ENCODE results near the gene WDPCP. TPM values are rescaled to one million over a fixed set of nuclear protein-coding genes. Genes with fewer than 3 reads are reported as not detected.

WDPCP gene
- total and polyA plus RNA-seq, 2 of the 13 experiments (the other 11 are each of a cell fraction or from before 2014, with no cell fraction given): 2.9 to 5.2 TPM

- BruUV-seq (replicated peaks): no TSS peak
- no peaks in the 10 kb centered on the region for H3K27me3 ChIP-seq (ENCODE audit: control insufficient read depth in 1 of 2, insufficient read depth in 2 of 2, low read length in 2 of 2)
- ChIA-PET POLR2A (no interaction called here), CTCF (ENCODE audit: low intra/inter-chr PET ratio, low total read pairs) (no interaction called here)
- no peak overlapping the region for H3K27ac ChIP-seq (ENCODE audit: extremely low read length, insufficient read depth, low read length)
- no peak overlapping the region for H3K4me2 ChIP-seq (ENCODE audit: low read depth, low read length)
- in situ Hi-C loops (cut with HindIII; ENCODE audit: extremely low pct_ligation_motif_present, low pct_unique_long_range_greater_than_20kb) (no loop called here), intact Hi-C loops (cut with micrococcal nuclease; ENCODE audit: unreplicated experiment) (no loop called here)
- TF ChIP-seq STAT5B (CRISPR knock-in tag; IDR thresholded peaks at IDR 0.05): no peak
- no peak for TF ChIP-seq MIER2 (CRISPR knock-in tag; IDR thresholded peaks at IDR 0.05)
- DNase-seq (ENCODE audit: low spot score): no peak
- WGBS (ENCODE audit: low lambda C conversion rate): 48% methylated on average over 2 of the region's 2 CpGs
- H3K4me3 ChIP-seq (replicated peaks in 1 of 3; ENCODE audit: insufficient read depth in 1 of 3, low read depth in 2 of 3, low read length in 3 of 3): no peak overlapping the region
- no peaks in the 10 kb centered on the region for H3K4me1 ChIP-seq (ENCODE audit: insufficient read depth, low read length)
- no peaks in the 10 kb centered on the region for H3K9me3 ChIP-seq (ENCODE audit: low read length)
- H3K36me3 ChIP-seq (replicated peaks in 1 of 2; ENCODE audit: control insufficient read depth in 1 of 2, insufficient read depth in 2 of 2, low read length in 2 of 2): no peaks in the 10 kb centered on the region
- FAIRE-seq: no peak
- no peak for ATAC-seq
- no peak overlapping the region for H3K9ac ChIP-seq (ENCODE audit: insufficient read depth, low read depth, low read length)
- H2AFZ ChIP-seq (ENCODE audit: low read length): no peak overlapping the region
- no peaks in the 10 kb centered on the region for H3K79me2 ChIP-seq (ENCODE audit: insufficient read depth, low read length)
- no peaks in the 10 kb centered on the region for H4K20me1 ChIP-seq (ENCODE audit: insufficient read depth, low read length)
Observed at GRCh38 chr2:63506320-63506719, 82.0 kb downstream of the WDPCP start.

- CTCF ChIA-PET (ENCODE audit: low intra/inter-chr PET ratio, low total read pairs): no interaction called here
- 58% methylated on average over 1 of the region's 1 CpG for WGBS (ENCODE audit: low lambda C conversion rate)
- H3K4me1 ChIP-seq (ENCODE audit: insufficient read depth, low read length): no peaks in the 10 kb centered on the region
- H2AFZ ChIP-seq (ENCODE audit: low read length): no peak overlapping the region
- H3K27ac ChIP-seq (ENCODE audit: extremely low read length, insufficient read depth, low read length): no peak overlapping the region
- no peaks in the 10 kb centered on the region for H4K20me1 ChIP-seq (ENCODE audit: insufficient read depth, low read length)
- no TSS peak for BruUV-seq (replicated peaks)
- intact Hi-C loops (cut with micrococcal nuclease; ENCODE audit: unreplicated experiment) (no loop called here), in situ Hi-C loops (cut with HindIII; ENCODE audit: extremely low pct_ligation_motif_present, low pct_unique_long_range_greater_than_20kb) (no loop called here)
- no peak overlapping the region for H3K4me3 ChIP-seq (replicated peaks in 1 of 3; ENCODE audit: insufficient read depth in 1 of 3, low read depth in 2 of 3, low read length in 3 of 3)
- no peaks in the 10 kb centered on the region for H3K27me3 ChIP-seq (ENCODE audit: control insufficient read depth in 1 of 2, insufficient read depth in 2 of 2, low read length in 2 of 2)
- H3K79me2 ChIP-seq (ENCODE audit: insufficient read depth, low read length): no peaks in the 10 kb centered on the region
- no peaks in the 10 kb centered on the region for H3K36me3 ChIP-seq (replicated peaks in 1 of 2; ENCODE audit: control insufficient read depth in 1 of 2, insufficient read depth in 2 of 2, low read length in 2 of 2)
- DNase-seq (ENCODE audit: low spot score) (no peak), FAIRE-seq (no peak), ATAC-seq (no peak)
- POLR2A ChIA-PET: no interaction called here
- no peak overlapping the region for H3K4me2 ChIP-seq (ENCODE audit: low read depth, low read length)
- H3K9ac ChIP-seq (ENCODE audit: insufficient read depth, low read depth, low read length): no peak overlapping the region
- no peaks in the 10 kb centered on the region for H3K9me3 ChIP-seq (ENCODE audit: low read length)
- no peak for TF ChIP-seq NPAS2 (CRISPR knock-in tag; IDR thresholded peaks at IDR 0.05; ENCODE audit: borderline replicate concordance)
- TF ChIP-seq TERF1 (CRISPR knock-in tag; IDR thresholded peaks at IDR 0.05): no peak
- no peak for TF ChIP-seq TMF1 (CRISPR knock-in tag; IDR thresholded peaks at IDR 0.05; ENCODE audit: low read depth)
- TF ChIP-seq FOXP4 (CRISPR knock-in tag; IDR thresholded peaks at IDR 0.05): no peak
- TF ChIP-seq ZNF687 (CRISPR knock-in tag; IDR thresholded peaks at IDR 0.05): no peak
- TF ChIP-seq ZSCAN5A (CRISPR knock-in tag; IDR thresholded peaks at IDR 0.05; ENCODE audit: borderline replicate concordance): no peak
- no peak for TF ChIP-seq SOX6 (IDR thresholded peaks at IDR 0.05)
- TF ChIP-seq SOX6 (CRISPR knock-in tag; IDR thresholded peaks at IDR 0.05): no peak
Observed at GRCh38 chr2:63503818-63504217, 84.5 kb downstream of the WDPCP start.

All from HepG2 (cell line).